SKM-1 treated with dmso at 0.1 percent for 144 hours (cell line): ENCODE data around the gene CCDC28B.
"Not testable (repeated sequence)": the region's sequence is repeated elsewhere in the genome, so short reads cannot be mapped to it uniquely, and the experiment has no call there.

ENCODE experiments used
- DNase-seq: peaks from one replicate; lab custom pipeline; 2025; ENCODE audit not compliant: unreplicated experiment; lab: John Stamatoyannopoulos, UW

The CCDC28B gene

GRCh38 chr1:32200226-32201010 is at the start of gene CCDC28B:
Gene CCDC28B, plus strand, starts transcription at chr1:32200595. Its CDS starts 1,341 bp downstream, at chr1:32201936.
- DNase-seq: peak; percentile 56

GRCh38 chr1:32150847-32151246 is 49.5 kb upstream of the CCDC28B start:
- no peak for DNase-seq

- DNase-seq: no peak
These were observed 49.0 kb upstream of the CCDC28B start for GRCh38 chr1:32151319-32151787.

GRCh38 chr1:32159189-32159588 is 41.2 kb upstream of the CCDC28B start:
- DNase-seq: no peak

- DNase-seq: no peak
These were observed 37.0 kb upstream of the CCDC28B start for GRCh38 chr1:32163405-32163804.

- DNase-seq: not testable (repeated sequence)
These were observed 34.8 kb upstream of the CCDC28B start for GRCh38 chr1:32165633-32166032.

GRCh38 chr1:32170991-32171390 is 29.4 kb upstream of the CCDC28B start:
- DNase-seq: no peak

GRCh38 chr1:32172621-32173245 is 27.7 kb upstream of the CCDC28B start:
- DNase-seq: no peak

- peak; percentile 62 for DNase-seq
These were observed 21.8 kb upstream of the CCDC28B start for GRCh38 chr1:32178380-32179192.

- no peak for DNase-seq
These were observed 21.3 kb upstream of the CCDC28B start for GRCh38 chr1:32179193-32179442.

GRCh38 chr1:32179443-32180185 is 20.8 kb upstream of the CCDC28B start, which contains the start of gene TXLNA:
Gene TXLNA, plus strand, starts transcription at chr1:32179675. Its CDS starts 671 bp downstream, at chr1:32180346.
- peak; percentile 93 for DNase-seq

GRCh38 chr1:32180186-32181060 is 20.0 kb upstream of the CCDC28B start:
- DNase-seq: no peak

- no peak for DNase-seq
These were observed 19.3 kb upstream of the CCDC28B start for GRCh38 chr1:32181065-32181464.

- DNase-seq: no peak
These were observed 18.8 kb upstream of the CCDC28B start for GRCh38 chr1:32181563-32181962.

GRCh38 chr1:32182060-32182459 is 18.3 kb upstream of the CCDC28B start:
- no peak for DNase-seq

- no peak for DNase-seq
These were observed 15.7 kb upstream of the CCDC28B start for GRCh38 chr1:32184650-32185049.

GRCh38 chr1:32186077-32186476 is 14.3 kb upstream of the CCDC28B start:
- DNase-seq: no peak

GRCh38 chr1:32186491-32186890 is 13.9 kb upstream of the CCDC28B start:
- no peak for DNase-seq

- no peak for DNase-seq
These were observed 12.5 kb upstream of the CCDC28B start for GRCh38 chr1:32187850-32188249.
